Gastroesophageal sphincter (tissue), 3 donors: ENCODE results near the gene OR11A1.

Experiments
- CTCF ChIP-seq, 4 experiments: fragments of 200-600 bp in 2 of 4; fragments of 450-650 bp in 2 of 4; sonication (generic) in 1 of 4; IDR thresholded peaks; one replicate each; pipeline ENCODE4 v1.5.1; 2017 to 2019; ENCODE audit warnings: antibody characterized with exemption in 4 of 4, mild to moderate bottlenecking in 2 of 4, moderate library complexity in 2 of 4
- EP300 ChIP-seq: sonication (generic); formaldehyde crosslinking; IDR thresholded peaks from one replicate; pipeline ENCODE4 v1.6.1; 2017; ENCODE audit warnings: antibody characterized with exemption, mild to moderate bottlenecking
- POLR2A ChIP-seq, 2 donors: fragments of 450-650 bp; IDR thresholded peaks; one replicate each; pipeline ENCODE4 v1.6.1; 2017; ENCODE audit warnings: antibody characterized with exemption in 2 of 2, mild to moderate bottlenecking in 2 of 2, moderate library complexity in 1 of 2

- TF ChIP-seq CTCF (IDR thresholded peaks at IDR 0.05), result no peak
- TF ChIP-seq POLR2A (IDR thresholded peaks at IDR 0.05), result no peak
- TF ChIP-seq EP300, result no peak
Measured at GRCh38 chr6:29425075-29425474, 31.8 kb downstream of the OR11A1 start.
